ENCODE measurements around the gene TTC7B.

Gene TTC7B

GRCh38 chr14:90767899-90768298 is 48.3 kb downstream of the TTC7B start:
- DNase-seq = no peak

DNA sequence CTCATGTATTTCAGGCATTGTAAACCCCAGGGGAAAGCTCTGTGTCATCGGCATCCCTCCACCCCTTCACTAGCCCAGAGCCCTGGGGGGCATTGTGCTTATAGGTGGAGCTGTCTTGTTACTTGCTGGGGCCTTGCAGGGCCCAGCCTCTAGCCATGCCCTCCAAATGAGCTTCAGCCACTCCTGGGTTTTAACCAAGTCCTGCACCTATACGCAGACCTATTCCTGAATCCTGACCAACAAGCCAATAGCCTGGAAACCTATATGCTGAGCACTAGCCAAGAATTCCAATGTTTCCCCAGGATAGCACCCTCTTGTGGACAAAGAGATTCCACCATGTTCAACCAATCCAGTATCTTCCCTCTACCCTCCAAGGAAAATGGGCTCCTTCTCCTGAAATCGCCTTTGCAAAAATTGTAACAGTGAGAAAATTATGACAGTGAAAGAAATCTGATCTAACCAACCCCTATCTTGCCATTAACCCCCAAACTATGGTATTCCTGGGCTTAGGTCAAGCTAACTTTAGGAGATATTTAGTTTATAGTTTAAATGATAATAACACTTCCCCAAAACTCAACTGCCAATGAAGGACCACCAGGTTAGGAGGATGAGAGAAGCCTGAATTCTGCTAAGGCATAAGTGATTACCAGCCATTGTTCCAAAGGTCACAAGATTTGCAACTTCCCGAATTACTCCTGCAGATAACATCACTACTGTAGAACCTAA is 55.5 kb downstream of the TTC7B start:
- DNase-seq = no peak

DNA sequence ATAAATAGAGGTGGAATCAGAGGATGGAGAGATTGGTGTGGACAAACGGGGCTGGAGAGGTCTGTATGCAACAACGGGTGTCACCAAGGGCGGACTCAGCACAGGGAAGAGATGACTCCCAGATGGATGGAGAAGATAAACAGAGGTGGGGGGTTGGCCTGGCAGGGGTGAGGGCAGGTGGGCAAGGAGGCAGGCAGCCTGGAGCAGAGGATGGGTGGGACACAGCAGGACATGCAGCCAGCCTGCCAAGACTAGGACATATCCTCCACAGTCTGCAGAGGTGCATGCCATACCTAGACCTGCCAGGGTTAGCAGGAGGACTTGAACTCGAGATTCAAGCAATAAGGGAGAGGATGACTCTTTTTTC is 56.2 kb downstream of the TTC7B start:
- no peak for DNase-seq

DNA sequence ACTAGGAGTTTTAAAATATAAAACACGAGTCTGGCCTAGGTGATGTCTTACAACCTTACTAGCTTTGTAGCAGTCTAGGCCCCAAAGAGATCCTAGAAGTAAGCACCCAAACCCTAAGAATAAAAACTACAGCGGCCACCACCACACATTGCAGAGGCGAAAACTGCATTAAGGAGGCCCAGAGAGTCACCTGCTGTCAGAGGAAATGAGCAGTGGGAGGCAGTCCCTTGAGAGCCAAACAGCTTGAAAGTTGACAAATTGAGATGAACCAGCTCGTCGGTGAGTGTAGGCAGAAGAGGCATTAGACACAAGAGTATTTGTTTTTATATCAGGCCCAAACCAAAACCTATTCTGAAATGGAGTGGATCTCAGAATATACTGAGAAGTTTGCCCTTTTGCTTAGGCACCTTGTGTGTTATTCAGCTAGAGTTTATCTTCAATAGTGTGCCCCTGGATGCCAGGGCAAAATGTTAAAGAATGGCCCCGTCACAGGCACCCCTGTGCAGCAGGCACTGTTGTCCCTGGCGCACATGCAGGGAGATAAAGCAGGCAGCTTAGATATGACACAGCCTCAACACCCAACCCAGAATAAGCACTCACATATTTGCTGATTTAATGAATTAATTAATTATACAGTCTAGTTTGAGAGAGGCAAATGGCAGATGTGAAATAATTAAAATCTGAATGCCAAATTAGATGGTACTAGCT is 56.7 kb downstream of the TTC7B start:
- no peak for DNase-seq

- no peak for DNase-seq
These were observed 57.3 kb downstream of the TTC7B start for GRCh38 chr14:90758959-90759358.

DNA sequence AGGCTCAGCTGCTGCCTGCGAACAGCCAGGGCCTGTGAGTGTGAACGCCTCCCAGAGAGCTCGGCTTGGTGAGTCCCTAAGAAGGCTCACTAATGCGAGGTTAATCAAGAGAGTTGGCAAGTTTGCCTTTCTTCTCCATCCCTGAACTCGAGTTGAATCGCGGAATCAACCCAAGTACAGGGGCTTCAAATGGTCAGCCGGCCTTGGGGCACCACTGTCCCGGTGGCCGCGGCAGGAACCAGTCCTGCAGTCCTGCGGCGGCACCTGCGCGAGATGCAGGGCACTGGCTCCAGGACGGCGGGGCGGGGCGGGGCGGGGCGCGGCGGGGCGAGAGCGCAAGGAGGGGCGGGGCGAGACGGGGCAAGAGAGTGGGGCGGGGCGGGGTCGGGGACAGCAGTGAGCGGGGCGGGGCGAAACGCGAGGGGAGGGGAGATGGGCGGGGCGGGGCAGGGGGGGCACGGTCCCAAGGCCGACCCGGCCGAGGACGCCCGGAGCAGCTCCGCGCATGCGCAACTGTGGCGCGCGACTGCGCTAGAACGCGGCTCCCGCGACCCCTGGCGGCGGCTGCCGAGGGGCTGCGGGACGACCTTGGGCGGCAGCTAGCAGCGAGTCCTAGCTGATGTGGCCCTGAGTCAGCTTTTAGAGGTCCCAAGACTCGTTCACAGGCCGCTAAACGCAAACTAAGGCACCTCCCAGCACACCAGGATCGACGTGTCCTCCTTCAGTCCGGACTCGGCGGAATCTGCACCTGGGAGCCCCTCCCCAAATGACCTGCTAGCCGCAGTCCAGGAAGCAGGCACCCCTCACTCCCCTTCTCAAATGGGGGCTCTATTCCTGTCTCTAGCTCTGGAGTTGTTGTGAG is 58.0 kb downstream of the TTC7B start:
- peak; percentile 95 for DNase-seq

DNA sequence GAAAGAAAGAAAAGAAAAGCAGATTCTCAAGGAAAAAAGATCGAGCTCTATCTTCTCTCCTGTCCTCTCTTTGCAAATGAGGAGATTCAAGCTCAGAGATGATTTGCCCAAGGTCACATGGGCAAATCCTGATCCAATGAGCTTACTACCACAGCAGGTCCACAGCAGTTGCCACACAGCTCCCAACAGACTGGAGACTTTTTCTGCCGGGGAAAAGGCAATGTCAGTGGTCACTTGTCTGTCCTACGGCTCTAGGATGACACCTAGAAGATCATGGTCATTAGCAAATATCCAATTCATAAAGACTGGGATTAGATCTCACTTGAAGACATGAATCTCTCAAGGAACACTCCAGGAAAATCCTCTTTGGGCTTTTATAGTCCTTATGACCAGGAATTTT is 58.8 kb downstream of the TTC7B start:
- no peak for DNase-seq

DNA sequence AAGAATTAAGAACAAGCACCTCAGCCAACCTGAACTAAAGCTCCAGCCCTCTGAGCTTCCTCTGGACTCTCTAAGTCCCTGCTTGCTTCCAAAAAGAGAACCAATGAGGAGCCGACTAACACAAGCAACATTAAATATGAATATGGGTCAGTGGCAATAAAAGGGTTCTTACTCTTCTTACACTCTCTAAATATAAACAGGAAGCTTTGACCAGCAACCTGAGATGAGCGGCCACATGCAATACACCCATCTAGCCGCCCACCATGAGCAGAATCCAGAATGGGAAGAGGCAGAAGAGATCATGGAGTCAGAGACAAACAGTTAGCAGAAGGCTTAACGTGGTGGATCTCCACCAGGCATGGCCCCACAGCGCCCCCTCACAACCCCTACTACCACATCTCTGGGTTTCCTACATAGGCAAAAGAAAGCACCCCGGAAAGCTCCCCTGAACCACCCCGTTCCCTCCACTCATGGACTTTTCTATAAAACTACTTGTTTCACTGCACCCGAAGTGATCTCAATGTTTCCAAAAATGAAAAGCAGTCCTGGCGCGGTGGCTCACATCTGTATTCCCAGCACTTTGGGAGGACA is 59.4 kb downstream of the TTC7B start:
- no peak for DNase-seq

DNA sequence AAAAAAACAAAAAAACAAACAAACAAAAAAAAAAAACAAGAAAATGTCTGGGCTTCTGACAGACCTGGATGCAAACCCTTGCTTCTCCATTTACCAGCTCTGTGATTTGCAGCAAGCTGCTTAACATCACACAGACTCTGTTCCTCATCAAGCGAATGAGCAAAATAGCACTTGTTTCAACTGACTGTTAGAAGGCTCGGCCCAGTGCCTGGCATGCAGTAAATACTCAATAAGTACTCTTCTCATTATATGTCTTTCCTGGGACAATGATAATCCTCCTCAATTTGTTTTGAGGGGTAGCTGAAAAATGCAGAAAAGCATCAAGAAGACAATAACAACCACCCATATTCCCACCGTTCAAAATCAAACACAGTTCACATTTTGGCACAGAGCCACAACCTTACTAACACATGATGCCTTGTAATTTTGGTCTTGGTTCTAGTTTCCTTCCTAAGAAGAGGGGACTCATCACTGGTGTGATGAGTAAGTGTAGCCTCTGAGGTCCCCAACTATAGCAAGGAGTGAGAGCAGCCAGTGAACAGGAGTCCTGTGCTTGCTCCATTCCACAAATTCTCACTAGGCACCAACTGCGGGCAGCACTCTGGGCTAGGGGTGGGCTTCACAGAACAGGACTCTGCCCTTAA is 60.4 kb downstream of the TTC7B start:
- DNase-seq = no peak

- DNase-seq = no peak
These were observed 62.7 kb downstream of the TTC7B start for GRCh38 chr14:90753456-90754005.

- DNase-seq = no peak
These were observed 65.5 kb downstream of the TTC7B start for GRCh38 chr14:90750701-90751100.

GRCh38 chr14:90750191-90750590 is 66.0 kb downstream of the TTC7B start:
- DNase-seq = no peak

GRCh38 chr14:90747909-90748308 is 68.3 kb downstream of the TTC7B start:
- DNase-seq = no peak

GRCh38 chr14:90743826-90744225 is 72.4 kb downstream of the TTC7B start:
- no peak for DNase-seq

DNA sequence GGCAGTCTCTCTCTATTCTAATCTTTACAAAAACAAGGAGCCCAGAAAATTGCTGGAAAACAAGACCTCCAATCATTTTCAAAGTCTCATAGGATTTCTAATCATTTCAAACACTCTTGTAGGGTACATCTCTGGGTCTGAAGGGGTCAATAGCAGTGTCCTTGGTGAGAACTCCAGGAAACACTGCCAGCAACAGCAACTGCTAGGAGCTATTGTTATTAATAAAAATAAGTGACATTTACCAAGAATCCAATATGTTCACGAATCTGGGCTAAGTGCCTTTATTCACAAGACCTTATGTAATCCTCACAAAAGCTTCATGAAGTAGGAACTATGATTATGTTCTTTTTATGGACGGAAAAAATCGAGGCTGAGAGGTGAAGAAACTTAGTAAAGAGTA is 72.8 kb downstream of the TTC7B start:
- no peak for DNase-seq

DNA sequence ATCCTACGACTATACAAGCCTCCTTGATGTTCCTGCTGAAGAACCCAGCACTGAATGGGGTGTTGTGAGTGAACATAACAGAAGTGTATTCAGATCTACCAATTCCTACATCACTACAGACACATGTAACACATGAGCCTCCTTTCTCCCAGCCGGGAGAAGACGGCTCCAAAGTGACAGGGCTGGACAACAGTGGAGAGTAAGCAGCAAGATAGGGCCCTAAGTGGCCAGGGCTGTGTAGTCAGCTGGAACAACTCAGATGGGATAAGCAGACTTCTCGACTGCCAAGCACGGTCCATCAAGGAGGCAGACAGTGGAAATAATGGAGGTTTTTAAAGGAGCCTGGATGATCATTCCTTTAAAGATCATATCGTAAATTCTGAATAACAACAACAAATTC is 73.5 kb downstream of the TTC7B start:
- no peak for DNase-seq

DNA sequence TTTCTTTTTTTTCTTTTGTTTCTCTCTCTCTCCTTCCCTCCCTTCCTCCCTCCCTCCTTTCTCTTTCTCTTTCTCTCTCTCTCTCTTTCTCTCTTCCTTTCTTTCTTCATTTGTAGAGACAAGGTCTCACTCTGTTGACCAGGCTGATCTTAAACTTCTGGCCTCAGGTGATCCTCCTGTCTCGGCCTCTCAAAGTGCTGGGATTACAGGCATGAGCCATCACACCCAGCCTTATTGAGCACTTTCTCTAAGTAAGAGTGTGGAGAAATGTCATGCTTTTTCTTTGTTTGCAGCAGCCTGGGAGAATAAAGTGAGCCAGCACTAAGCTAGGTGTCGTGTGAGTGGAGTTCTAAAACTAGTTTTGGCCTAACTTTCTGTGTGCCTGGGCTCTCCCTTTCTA is 74.0 kb downstream of the TTC7B start:
- no peak for DNase-seq

GRCh38 chr14:90741682-90741946 is 74.6 kb downstream of the TTC7B start:
- DNase-seq = no peak

GRCh38 chr14:90740946-90741681 is 75.1 kb downstream of the TTC7B start:
- no peak for DNase-seq

DNA sequence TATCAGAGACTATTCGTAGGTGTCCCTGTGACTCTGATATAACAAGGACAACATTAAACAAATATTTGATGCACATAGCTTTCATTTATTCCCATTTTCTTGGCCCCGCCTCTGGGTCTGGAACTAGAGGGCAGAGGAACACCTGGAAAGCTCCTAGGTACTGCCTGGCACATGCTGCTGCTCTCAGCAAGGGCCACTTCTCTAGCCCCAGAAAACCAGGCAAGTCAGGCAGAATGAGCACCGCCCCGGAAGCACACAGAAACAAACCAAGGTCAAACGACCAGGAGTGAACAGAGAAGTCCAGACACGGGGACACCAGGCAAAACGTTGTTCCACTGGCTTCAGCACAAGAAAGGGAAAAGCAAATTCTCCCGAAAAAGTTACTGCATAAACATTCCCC is 76.1 kb downstream of the TTC7B start:
- no peak for DNase-seq

DNA sequence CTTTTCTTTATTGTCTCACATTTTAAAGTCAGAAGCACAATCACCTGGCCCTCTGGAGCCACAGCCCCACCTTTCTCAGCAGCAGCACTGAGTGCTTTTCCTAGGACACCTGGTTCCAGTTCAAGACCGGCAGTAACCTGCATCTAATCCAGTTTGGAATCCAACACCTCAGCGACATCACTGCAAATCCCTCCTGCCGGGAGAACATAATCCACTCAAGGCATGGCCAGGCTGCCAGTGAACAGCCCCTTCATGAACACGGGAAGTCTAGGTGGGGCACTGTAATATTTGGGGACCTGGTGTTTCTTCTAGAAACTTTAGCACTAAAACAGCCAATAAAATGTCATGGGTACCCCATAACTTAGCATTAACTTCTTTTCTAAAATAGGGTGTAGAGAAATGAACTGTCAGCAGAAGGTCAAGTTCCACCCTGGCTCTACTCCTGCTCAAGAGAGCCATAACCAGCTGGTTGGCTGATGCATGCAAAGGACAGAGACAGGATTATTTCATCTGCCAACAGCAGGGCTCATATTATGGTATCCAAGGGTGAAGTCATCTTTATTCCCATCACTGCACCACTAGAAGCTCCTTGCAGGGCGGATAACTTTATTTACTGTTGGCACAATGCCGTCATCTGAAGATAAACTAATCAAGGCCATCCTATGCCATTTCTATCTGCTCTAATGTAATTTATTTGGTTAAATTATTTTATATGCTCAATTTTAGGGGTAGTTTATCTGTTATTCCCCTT is 76.7 kb downstream of the TTC7B start:
- DNase-seq = no peak
